Left ventricle myocardium inferior (tissue), 1 donor: Measurements from ENCODE around the gene IFNL3. TPM values are rescaled to one million over a fixed set of nuclear protein-coding genes. Genes with fewer than 3 reads are reported as not detected.

Experiments
- DNase-seq: peaks from one replicate; pipeline ENCODE4 v3.0.0-alpha.2; 2020
- H3K27ac ChIP-seq: fragments of 200-600 bp; replicated peaks from 2 replicates; pipeline ENCODE4 v1.8.0; 2021
- H3K27me3 ChIP-seq: fragments of 200-600 bp; 2 replicates; pipeline ENCODE4 v1.8.0; 2021; ENCODE audit warnings: low read depth
- H3K36me3 ChIP-seq: fragments of 200-600 bp; 2 replicates; pipeline ENCODE4 v1.8.0; 2021
- H3K4me1 ChIP-seq: fragments of 200-600 bp; 2 replicates; pipeline ENCODE4 v1.8.0; 2021
- H3K4me3 ChIP-seq: fragments of 200-600 bp; 2 replicates; pipeline ENCODE4 v1.8.0; 2021; ENCODE audit warnings: mild to moderate bottlenecking, moderate library complexity
- H3K9me3 ChIP-seq: fragments of 200-600 bp; replicated peaks from 2 replicates; pipeline ENCODE4 v1.8.0; 2021
- intact Hi-C: fragments of 100-400 bp; cut with micrococcal nuclease; formaldehyde crosslinking; loops from one replicate; pipeline ENCODE4 v1.11.0; 2022
- total RNA-seq: library from RNA; stranded (reverse); fragmentation: NEBNext Ultra II Directional; extraction: Animal tissue kit (Norgen Biotek cat#: 25700); gene quantifications from one replicate; pipeline ENCODE4 v1.2.1, GENCODE V29; 2021
- TF ChIP-seq, protein P1 (sequence below): fragments of 200-600 bp; IDR thresholded peaks from 2 replicates; pipeline ENCODE4 v1.8.0; 2021; ENCODE audit warnings: antibody characterized with exemption, mild to moderate bottlenecking, borderline replicate concordance
- donor health status: DM: no; HTN: yes; CAD: no; lungs with severe emphysema.

The IFNL3 gene
- total RNA-seq, 1 donor from 2014 or later: not detected

DNA sequence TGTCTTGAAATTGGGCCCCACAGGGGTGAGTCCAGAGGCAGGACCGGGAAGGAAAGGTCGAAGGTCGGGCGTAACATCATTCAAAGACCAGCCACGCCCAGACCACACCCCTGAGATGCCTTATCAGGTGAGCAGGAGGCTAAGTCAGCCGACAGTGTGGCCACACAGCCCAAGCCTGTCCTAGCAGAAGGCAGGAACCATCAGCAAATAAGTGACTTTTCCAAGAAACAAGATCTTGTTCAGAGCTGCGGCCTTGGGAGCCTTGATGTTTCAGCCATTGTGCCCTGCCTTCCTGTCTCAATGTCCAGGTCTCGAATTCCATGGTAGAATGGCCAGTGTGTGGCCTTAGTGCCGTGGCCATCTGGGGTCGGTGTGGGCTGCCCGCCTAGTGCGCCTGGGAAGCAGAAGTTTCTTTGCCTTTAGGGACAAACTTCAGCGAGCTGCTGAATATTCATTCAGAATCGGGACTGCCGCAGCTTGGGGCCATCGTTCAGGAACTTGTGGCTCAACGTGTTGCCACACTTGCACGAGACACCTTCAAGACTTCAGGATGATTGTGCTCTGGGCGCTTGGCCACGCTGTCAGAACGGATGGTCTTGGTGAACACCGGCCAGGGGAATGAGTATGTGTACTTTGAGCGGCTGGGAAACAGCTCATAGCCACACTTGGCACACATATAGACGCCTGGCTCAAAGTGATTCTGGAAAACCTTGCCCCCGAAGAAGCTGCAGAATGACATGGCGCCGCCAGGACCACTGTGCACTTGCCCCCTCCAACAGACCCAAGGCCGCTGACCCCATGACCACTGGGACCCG is 9.9 kb upstream of the IFNL3 start:
- Histone ChIP-seq H3K9me3 (peaks cover 9% of the 10 kb centered on the region), H3K36me3 (no peaks in the 10 kb centered on the region), H3K27me3 (peaks cover 94% of the 10 kb centered on the region), H3K4me1 (no peaks in the 10 kb centered on the region), H3K27ac (no peak overlapping the region), H3K4me3 (no peak overlapping the region)
- TF ChIP-seq, protein P1, sequence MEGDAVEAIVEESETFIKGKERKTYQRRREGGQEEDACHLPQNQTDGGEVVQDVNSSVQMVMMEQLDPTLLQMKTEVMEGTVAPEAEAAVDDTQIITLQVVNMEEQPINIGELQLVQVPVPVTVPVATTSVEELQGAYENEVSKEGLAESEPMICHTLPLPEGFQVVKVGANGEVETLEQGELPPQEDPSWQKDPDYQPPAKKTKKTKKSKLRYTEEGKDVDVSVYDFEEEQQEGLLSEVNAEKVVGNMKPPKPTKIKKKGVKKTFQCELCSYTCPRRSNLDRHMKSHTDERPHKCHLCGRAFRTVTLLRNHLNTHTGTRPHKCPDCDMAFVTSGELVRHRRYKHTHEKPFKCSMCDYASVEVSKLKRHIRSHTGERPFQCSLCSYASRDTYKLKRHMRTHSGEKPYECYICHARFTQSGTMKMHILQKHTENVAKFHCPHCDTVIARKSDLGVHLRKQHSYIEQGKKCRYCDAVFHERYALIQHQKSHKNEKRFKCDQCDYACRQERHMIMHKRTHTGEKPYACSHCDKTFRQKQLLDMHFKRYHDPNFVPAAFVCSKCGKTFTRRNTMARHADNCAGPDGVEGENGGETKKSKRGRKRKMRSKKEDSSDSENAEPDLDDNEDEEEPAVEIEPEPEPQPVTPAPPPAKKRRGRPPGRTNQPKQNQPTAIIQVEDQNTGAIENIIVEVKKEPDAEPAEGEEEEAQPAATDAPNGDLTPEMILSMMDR: no peak
- DNase-seq: no peak
- intact Hi-C loops: no loop called here

DNA sequence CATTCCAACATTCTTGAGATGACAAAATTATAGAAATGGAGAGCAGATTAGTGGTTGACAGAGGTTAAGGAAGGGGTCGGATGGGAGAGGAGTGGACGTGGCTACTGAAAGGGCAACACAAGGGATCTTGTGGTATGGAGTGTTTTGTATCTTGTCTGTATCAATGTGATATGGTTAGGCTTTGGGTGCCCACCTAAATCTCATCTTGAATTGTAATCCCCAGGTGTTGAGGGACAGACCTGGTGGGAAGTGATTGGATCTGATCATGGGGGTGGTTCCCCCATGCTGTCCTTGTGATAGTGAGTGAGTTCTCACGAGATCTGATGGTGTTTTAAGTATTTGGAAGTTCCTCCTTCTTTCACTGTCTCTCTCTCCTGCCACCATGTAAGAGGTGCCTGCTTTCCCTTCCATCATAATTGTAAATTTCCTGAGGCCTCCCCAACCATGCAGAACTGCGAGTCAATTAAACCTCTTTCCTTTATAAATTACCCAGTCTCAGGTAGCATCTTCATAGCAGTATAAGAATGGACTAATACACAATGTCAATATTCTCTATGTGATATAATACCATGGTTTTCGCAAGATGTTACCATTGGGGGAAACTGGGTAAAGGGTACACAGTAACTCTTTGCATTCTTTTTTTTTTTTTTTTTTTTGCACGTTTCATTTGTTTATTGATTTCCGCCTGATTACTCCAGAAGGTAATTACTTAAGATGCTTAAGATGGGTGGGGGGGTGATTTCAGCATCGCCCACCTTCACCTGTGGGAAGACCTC is 8.8 kb upstream of the IFNL3 start:
- H3K9me3 ChIP-seq: peaks cover 9% of the 10 kb centered on the region
- no peak for DNase-seq
- H3K4me1 ChIP-seq: no peaks in the 10 kb centered on the region
- H3K27me3 ChIP-seq: peaks cover 97% of the 10 kb centered on the region
- intact Hi-C loops: no loop called here
- no peaks in the 10 kb centered on the region for H3K36me3 ChIP-seq
- H3K4me3 ChIP-seq: no peak overlapping the region
- TF ChIP-seq, protein P1: no peak
- no peak overlapping the region for H3K27ac ChIP-seq

DNA sequence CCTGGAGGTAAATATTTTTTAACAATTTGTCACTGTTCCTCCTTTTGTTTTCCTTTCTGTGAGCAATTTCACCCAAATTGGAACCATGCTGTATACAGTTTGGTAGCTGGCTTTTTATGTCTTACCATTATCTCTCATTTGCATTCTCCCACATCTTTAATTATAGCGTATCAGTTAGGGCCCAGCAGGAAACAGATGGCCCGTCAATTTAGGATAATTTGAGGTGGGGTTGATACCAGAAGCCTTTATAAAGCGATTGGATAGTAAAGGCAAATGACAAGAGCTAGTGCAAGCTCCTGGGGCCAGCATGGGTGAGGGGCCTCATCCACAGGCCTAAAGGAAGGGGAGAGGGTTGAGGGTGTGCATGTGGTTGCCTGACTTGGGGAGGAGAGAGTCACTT is 7.7 kb upstream of the IFNL3 start:
- no peak for DNase-seq
- Histone ChIP-seq H3K27ac (no peak overlapping the region), H3K36me3 (no peaks in the 10 kb centered on the region), H3K4me3 (no peak overlapping the region), H3K27me3 (peaks cover 97% of the 10 kb centered on the region), H3K9me3 (peaks cover 9% of the 10 kb centered on the region), H3K4me1 (peaks cover 9% of the 10 kb centered on the region)
- TF ChIP-seq, protein P1: no peak
- intact Hi-C loops: no loop called here

DNA sequence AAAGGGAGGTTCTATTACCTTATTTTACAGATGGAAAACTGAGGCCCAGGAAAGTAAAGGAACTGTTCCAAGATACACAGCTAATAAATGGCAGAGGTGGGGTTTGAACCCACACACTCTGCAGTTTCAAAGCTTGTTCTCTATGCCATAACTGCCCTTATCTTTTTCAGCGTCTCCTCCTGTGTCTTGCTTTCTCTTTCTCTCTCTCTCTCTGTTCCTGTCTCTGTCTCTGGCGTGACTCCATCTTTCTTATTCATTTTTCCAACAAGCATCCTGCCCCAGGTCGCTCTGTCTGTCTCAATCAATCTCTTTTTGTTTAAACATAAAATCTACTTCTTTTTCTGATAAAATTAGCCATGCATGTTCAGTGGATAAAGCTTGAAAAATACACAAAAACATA is 7.0 kb upstream of the IFNL3 start:
- H3K27me3 ChIP-seq: peaks cover 97% of the 10 kb centered on the region
- TF ChIP-seq, protein P1: no peak
- no peaks in the 10 kb centered on the region for H3K36me3 ChIP-seq

DNA sequence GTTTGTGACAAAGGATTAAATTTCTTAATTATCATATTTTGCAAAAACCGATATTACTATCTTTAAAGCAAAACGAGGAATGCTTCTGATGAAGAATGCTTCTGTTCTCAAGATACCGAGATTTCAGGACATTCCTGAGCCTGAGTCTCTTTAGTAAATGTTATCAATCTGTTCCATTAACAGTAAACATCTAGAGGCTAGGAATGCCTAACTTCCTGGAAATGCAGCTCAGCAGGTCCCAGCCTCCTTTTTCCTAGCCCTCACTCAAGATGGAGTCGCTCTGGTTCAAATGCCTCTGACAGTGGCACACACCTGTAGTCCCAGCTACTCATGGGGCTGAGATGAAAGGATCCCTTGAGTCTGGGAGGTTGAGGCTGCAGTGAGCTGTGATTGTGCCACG is 6.3 kb upstream of the IFNL3 start:
- intact Hi-C loops: no loop called here
- TF ChIP-seq, protein P1: no peak
- DNase-seq: no peak
- H3K9me3 ChIP-seq: no peaks in the 10 kb centered on the region
- no peaks in the 10 kb centered on the region for H3K36me3 ChIP-seq
- H3K4me1 ChIP-seq: peaks cover 14% of the 10 kb centered on the region
- H3K27ac ChIP-seq: no peak overlapping the region
- peaks cover 92% of the 10 kb centered on the region for H3K27me3 ChIP-seq
- no peak overlapping the region for H3K4me3 ChIP-seq

More for the DNA sequence above, 7.0 kb upstream of the IFNL3 start:
- H3K4me1 ChIP-seq: peaks cover 14% of the 10 kb centered on the region
- DNase-seq: no peak
- no peak overlapping the region for H3K4me3 ChIP-seq
- H3K27ac ChIP-seq: no peak overlapping the region
- peaks cover 4% of the 10 kb centered on the region for H3K9me3 ChIP-seq
- intact Hi-C loops: no loop called here
